SKM-1 treated with dmso at 0.1 percent for 144 hours (cell line): ENCODE measurements around the gene REXO1.

Experiments
- DNase-seq: peaks from one replicate; lab custom pipeline; 2025; ENCODE audit not compliant: unreplicated experiment; lab: John Stamatoyannopoulos, UW

Gene REXO1

GRCh38 chr19:1774989-1775772 lies 73.1 kb downstream of the REXO1 start:
- DNase-seq: peak; percentile 26

- DNase-seq: no peak
Observed at GRCh38 chr19:1773184-1773583, 75.1 kb downstream of the REXO1 start.

GRCh38 chr19:1770866-1771576 lies 77.3 kb downstream of the REXO1 start:
- no peak for DNase-seq

- DNase-seq: no peak
Observed at GRCh38 chr19:1769645-1769985, 78.7 kb downstream of the REXO1 start.

- DNase-seq: no peak
Observed at GRCh38 chr19:1768918-1769644, 79.2 kb downstream of the REXO1 start.

- no peak for DNase-seq
Observed at GRCh38 chr19:1768248-1768647, 80.0 kb downstream of the REXO1 start.

- DNase-seq: no peak
Observed at GRCh38 chr19:1767464-1767933, 80.8 kb downstream of the REXO1 start.

GRCh38 chr19:1766800-1767352 lies 81.4 kb downstream of the REXO1 start:
- DNase-seq: no peak

- no peak for DNase-seq
Observed at GRCh38 chr19:1765904-1766799, 82.1 kb downstream of the REXO1 start.
